AG04450 (cell line): ENCODE measurements around the gene KCNF1. TPM values are rescaled to one million over a fixed set of nuclear protein-coding genes. Genes with fewer than 3 reads are reported as not detected.
A peak's percentile ranks its signal among the peaks of the same experiment; 100 is the strongest.

Experiments used
- CTCF ChIA-PET: fragments of 300-600, 350-600 bp; formaldehyde crosslinking; extraction: SDS; loops from one replicate; lab custom pipeline; 2022; ENCODE audit warnings: antibody characterized with exemption, inconsistent platforms; lab: Charles Lee
- POLR2A ChIA-PET: fragments of 350-600 bp; formaldehyde crosslinking; extraction: SDS; loops from one replicate; lab custom pipeline; 2021; ENCODE audit warnings: antibody characterized with exemption, inconsistent platforms; lab: Yijun Ruan, JAX
- DNase-seq: peaks from one replicate; pipeline ENCODE4 v3.0.0-alpha.2; 2011; ENCODE audit warnings: low read depth, low spot score
- H3K27ac ChIP-seq: one replicate; pipeline ENCODE4 v1.5.1; 2012; ENCODE audit warnings: low read depth, low read length, control low read depth
- H3K27me3 ChIP-seq: one replicate; pipeline ENCODE4 v1.6.0; 2012; ENCODE audit warnings: low read length; ENCODE audit not compliant: control insufficient read depth, insufficient read depth
- H3K4me3 ChIP-seq: 2 replicates; pipeline ENCODE4 v1.5.1; 2011; ENCODE audit warnings: mild to moderate bottlenecking, low read depth, low read length, control low read depth
- H3K9me3 ChIP-seq: 2 replicates; pipeline ENCODE4 v1.5.1; 2012; ENCODE audit warnings: low read length; ENCODE audit not compliant: control insufficient read depth, insufficient read depth
- polyA plus RNA-seq: library from polyadenylated mRNA; depleted of rRNA; stranded (reverse); fragments of >200 nt; gene quantifications from 2 replicates; pipeline ENCODE4 v1.2.3, GENCODE V29; 2011
- TF ChIP-seq, protein P1 (sequence below): IDR thresholded peaks from 2 replicates; pipeline ENCODE4 v1.5.1; 2011; ENCODE audit warnings: low read depth, low read length, control low read depth, inconsistent platforms

The KCNF1 gene
- polyA plus RNA-seq, 1 experiment = 1.0 TPM

DNA sequence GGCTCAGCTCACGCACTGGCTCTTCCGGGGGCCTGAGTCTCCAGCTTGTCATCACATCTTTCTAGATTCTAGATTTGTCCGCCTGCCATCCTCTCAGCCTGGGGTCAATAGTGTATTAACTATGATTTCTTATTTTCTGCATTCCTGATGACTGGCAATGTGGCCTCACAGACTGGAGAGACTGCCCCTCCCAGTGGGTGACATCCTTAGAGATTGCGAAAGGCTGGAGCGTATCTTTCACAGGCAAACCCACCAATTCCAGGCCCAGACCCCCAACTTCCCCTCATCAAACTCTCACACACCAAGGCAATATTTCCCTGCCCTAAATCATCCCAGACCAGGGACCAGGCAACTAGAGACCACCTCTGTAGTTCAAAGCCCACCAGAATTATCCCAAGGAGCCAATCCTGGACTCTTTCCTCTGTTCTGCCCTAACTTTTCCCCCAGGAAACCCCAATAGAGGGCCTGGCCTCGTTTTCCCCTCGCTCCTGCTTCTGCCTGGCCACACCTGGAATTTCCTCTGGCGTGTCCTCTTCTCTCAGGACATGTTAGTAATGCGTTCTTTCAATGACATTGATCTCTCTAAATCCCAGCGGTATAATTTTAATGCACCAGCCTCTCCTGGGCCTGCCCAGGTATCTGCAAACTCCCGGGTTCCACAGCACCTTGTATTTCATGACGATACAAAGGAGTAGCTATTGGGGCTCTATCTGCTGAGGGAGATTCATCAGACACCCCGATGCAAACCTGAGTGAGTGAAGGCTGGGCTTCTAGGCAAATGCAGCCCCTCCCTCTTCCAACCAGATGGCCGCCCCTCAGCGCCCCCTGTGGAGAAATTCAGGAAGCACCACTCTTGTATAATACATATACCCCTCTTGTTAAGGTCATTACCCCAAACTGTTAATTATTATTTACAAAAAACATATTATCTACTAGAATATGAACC is 2.4 kb upstream of the KCNF1 start:
- ChIA-PET CTCF (interaction anchor here (0.6 to 1.9 kb wide), 7 partner anchors 8 to 164 kb away, joined by 3 to 7 read pairs (median 4); no protein-coding TSS in a partner anchor), POLR2A (interaction anchor here (0.6 kb wide), 1 partner anchor 214 kb away, joined by 3 read pairs; no protein-coding TSS in a partner anchor)
- H3K27ac ChIP-seq = no peak overlapping the region

DNA sequence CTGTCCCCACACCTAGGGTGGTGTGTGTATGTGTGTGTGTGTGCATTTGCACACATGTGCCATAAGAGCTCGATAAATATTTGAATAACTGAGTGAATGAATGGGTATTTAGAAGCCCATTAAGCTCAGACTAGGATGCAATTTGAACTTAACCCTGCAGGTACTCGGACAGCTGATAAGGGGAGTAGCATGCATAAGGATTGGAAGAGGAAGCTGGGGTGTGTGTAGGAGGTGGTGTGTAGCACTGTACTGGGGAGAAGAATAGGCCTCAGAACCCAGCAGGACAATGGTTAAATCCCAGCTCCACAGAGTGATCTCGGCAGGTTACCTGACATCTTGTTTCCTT is 1.8 kb upstream of the KCNF1 start:
- CTCF ChIA-PET = interaction anchor here (0.6 to 1.9 kb wide), 7 partner anchors 8 to 212 kb away, joined by 3 to 7 read pairs (median 4); no protein-coding TSS in a partner anchor
- Histone ChIP-seq H3K27ac (no peak overlapping the region), H3K4me3 (no peak overlapping the region), H3K9me3 (peaks cover 14% of the 10 kb centered on the region; the same call in 1 of the 2 replicates), H3K27me3 (peaks cover 10% of the 10 kb centered on the region)
- no peak for DNase-seq
- POLR2A ChIA-PET = no interaction called here
- TF ChIP-seq, protein P1, sequence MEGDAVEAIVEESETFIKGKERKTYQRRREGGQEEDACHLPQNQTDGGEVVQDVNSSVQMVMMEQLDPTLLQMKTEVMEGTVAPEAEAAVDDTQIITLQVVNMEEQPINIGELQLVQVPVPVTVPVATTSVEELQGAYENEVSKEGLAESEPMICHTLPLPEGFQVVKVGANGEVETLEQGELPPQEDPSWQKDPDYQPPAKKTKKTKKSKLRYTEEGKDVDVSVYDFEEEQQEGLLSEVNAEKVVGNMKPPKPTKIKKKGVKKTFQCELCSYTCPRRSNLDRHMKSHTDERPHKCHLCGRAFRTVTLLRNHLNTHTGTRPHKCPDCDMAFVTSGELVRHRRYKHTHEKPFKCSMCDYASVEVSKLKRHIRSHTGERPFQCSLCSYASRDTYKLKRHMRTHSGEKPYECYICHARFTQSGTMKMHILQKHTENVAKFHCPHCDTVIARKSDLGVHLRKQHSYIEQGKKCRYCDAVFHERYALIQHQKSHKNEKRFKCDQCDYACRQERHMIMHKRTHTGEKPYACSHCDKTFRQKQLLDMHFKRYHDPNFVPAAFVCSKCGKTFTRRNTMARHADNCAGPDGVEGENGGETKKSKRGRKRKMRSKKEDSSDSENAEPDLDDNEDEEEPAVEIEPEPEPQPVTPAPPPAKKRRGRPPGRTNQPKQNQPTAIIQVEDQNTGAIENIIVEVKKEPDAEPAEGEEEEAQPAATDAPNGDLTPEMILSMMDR = no peak

More for the DNA sequence above, 2.4 kb upstream of the KCNF1 start:
- no peak for DNase-seq
- H3K27me3 ChIP-seq = peaks cover 10% of the 10 kb centered on the region
- TF ChIP-seq, protein P1 = peak; percentile 57
- no peak overlapping the region for H3K4me3 ChIP-seq
- H3K9me3 ChIP-seq = peaks cover 14% of the 10 kb centered on the region

DNA sequence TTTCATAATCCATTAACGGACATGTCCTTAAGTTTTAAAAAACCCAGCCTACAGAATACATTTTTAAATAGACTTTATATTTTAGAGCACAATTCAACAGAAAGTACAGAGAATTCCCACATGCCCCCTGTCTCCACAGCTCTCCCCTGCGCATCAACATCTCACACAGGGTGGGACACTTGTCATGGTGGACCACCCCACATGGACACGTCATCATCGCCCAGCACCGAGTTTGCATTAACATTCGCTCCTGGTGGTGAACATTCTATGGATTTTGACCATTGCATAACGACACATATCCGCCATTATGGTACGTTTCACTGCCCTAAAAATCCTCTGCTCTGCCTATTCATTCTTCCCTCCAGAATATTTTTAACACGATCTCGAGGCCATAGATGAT is 1.1 kb upstream of the KCNF1 start:
- POLR2A ChIA-PET = no interaction called here
- CTCF ChIA-PET = interaction anchor here (1.0 to 2.4 kb wide), 5 partner anchors 10 to 222 kb away, joined by 4 to 10 read pairs (median 6); a partner anchor contains a TSS
- H3K27ac ChIP-seq = no peak overlapping the region
- TF ChIP-seq, protein P1 = no peak
- DNase-seq = no peak
- H3K4me3 ChIP-seq = no peak overlapping the region
- peaks cover 14% of the 10 kb centered on the region; the same call in 1 of the 2 replicates for H3K9me3 ChIP-seq
- H3K27me3 ChIP-seq = peaks cover 8% of the 10 kb centered on the region

DNA sequence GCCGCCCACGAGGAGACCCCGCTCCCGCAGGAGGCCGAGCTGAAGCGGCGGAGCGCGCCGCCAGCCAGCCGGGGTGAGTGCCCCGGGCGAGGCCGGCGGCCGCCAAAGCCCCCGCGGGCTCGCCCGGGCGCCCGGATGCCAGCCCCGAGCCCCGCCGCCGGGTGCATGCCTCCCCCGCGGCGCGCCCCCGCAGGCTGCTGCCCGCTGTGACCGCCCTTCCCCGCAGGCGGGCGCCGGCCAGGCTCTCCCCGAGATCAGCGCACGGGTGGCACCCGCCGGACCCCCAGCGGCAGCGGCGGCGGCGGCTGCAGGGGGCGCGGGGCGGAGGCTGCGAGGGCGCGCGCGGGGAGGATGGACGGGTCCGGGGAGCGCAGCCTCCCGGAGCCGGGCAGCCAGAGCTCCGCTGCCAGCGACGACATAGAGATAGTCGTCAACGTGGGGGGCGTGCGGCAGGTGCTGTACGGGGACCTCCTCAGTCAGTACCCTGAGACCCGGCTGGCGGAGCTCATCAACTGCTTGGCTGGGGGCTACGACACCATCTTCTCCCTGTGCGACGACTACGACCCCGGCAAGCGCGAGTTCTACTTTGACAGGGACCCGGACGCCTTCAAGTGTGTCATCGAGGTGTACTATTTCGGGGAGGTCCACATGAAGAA is 470 bp downstream of the KCNF1 start:
- peak overlapping the region; percentile 53 for H3K4me3 ChIP-seq
- TF ChIP-seq, protein P1 = no peak
- peaks cover 6% of the 10 kb centered on the region for H3K27me3 ChIP-seq
- CTCF ChIA-PET = interaction anchor here (0.6 to 2.4 kb wide), 9 partner anchors 8 to 220 kb away, joined by 3 to 10 read pairs (median 6); a partner anchor contains a TSS
- POLR2A ChIA-PET = interaction anchor here (1.0 kb wide), 1 partner anchor 24 kb away, joined by 4 read pairs; no protein-coding TSS in a partner anchor
- DNase-seq = no peak
- no peak overlapping the region for H3K27ac ChIP-seq
- H3K9me3 ChIP-seq = peaks cover 14% of the 10 kb centered on the region; the same call in 1 of the 2 replicates
